Measurements from ENCODE around the gene MBTPS1. TPM values are rescaled to one million over a fixed set of nuclear protein-coding genes. Genes with fewer than 3 reads are reported as not detected.

Gene MBTPS1
- total RNA-seq, 1 donor from 2014 or later: 143 TPM

- Mint-ChIP-seq H3K9me3 (no peaks in the 10 kb centered on the region), H3K27me3 (ENCODE audit: low read depth) (peaks cover 2% of the 10 kb centered on the region), H3K36me3 (peaks cover 22% of the 10 kb centered on the region), H3K27ac (no peak overlapping the region), H3K4me3 (no peak overlapping the region), H3K4me1 (no peaks in the 10 kb centered on the region)
- TF ChIP-seq, protein P1, sequence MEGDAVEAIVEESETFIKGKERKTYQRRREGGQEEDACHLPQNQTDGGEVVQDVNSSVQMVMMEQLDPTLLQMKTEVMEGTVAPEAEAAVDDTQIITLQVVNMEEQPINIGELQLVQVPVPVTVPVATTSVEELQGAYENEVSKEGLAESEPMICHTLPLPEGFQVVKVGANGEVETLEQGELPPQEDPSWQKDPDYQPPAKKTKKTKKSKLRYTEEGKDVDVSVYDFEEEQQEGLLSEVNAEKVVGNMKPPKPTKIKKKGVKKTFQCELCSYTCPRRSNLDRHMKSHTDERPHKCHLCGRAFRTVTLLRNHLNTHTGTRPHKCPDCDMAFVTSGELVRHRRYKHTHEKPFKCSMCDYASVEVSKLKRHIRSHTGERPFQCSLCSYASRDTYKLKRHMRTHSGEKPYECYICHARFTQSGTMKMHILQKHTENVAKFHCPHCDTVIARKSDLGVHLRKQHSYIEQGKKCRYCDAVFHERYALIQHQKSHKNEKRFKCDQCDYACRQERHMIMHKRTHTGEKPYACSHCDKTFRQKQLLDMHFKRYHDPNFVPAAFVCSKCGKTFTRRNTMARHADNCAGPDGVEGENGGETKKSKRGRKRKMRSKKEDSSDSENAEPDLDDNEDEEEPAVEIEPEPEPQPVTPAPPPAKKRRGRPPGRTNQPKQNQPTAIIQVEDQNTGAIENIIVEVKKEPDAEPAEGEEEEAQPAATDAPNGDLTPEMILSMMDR (IDR thresholded peaks at IDR 0.05; ENCODE audit: unreplicated experiment): no peak
- DNase-seq (ENCODE audit: low spot score in 2 of 2, unreplicated experiment in 2 of 2): no peak
Measured at GRCh38 chr16:84049403-84050060, 67.2 kb downstream of the MBTPS1 start.

- Mint-ChIP-seq H3K36me3 (peaks cover 18% of the 10 kb centered on the region), H3K27me3 (ENCODE audit: low read depth) (peaks cover 9% of the 10 kb centered on the region), H3K9me3 (no peaks in the 10 kb centered on the region), H3K4me1 (peaks cover 5% of the 10 kb centered on the region), H3K27ac (no peak overlapping the region), H3K4me3 (no peak overlapping the region)
- TF ChIP-seq, protein P1 (IDR thresholded peaks at IDR 0.05; ENCODE audit: unreplicated experiment): no peak
- no peak for DNase-seq (ENCODE audit: low spot score in 2 of 2, unreplicated experiment in 2 of 2)
Measured at GRCh38 chr16:84048871-84049270, 67.9 kb downstream of the MBTPS1 start.

GRCh38 chr16:84048270-84048669, 68.5 kb downstream of the MBTPS1 start:
- TF ChIP-seq, protein P1 (IDR thresholded peaks at IDR 0.05; ENCODE audit: unreplicated experiment): no peak
- no peaks in the 10 kb centered on the region for H3K9me3 Mint-ChIP-seq
- peaks cover 13% of the 10 kb centered on the region for H3K36me3 Mint-ChIP-seq
- peaks cover 15% of the 10 kb centered on the region for H3K27me3 Mint-ChIP-seq (ENCODE audit: low read depth)
- H3K4me3 Mint-ChIP-seq: no peak overlapping the region
- H3K4me1 Mint-ChIP-seq: peaks cover 11% of the 10 kb centered on the region
- no peak overlapping the region for H3K27ac Mint-ChIP-seq
- no peak for DNase-seq (ENCODE audit: low spot score in 2 of 2, unreplicated experiment in 2 of 2)

GRCh38 chr16:84047626-84048025, 69.1 kb downstream of the MBTPS1 start:
- DNase-seq (ENCODE audit: low spot score in 2 of 2, unreplicated experiment in 2 of 2): no peak
- Mint-ChIP-seq H3K4me3 (no peak overlapping the region), H3K27ac (no peak overlapping the region), H3K9me3 (no peaks in the 10 kb centered on the region), H3K4me1 (peaks cover 16% of the 10 kb centered on the region), H3K36me3 (peaks cover 6% of the 10 kb centered on the region), H3K27me3 (ENCODE audit: low read depth) (peaks cover 20% of the 10 kb centered on the region)
- TF ChIP-seq, protein P1 (IDR thresholded peaks at IDR 0.05; ENCODE audit: unreplicated experiment): no peak

DNA sequence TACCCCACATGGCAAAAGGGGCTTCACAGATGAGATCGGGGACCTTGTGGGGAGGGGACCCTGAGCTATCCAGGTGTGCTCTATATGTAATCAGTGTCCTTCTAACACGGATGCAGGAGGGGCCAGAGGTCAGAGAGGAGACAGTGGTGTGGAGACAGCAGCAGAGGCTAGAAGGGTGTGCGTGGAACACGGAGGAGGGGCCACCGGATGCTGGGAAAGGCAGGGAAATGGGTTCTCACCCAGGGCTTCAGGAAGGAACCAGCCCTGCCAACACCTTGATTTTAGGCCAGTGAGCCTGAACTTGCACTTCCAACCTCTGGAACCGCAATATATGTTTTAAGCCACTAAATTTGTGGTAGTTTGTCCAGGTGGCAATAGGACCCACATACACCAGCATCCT, 69.5 kb downstream of the MBTPS1 start:
- Mint-ChIP-seq H3K9me3 (no peaks in the 10 kb centered on the region), H3K27me3 (ENCODE audit: low read depth) (peaks cover 25% of the 10 kb centered on the region), H3K4me3 (no peak overlapping the region), H3K27ac (no peak overlapping the region), H3K36me3 (peaks cover 2% of the 10 kb centered on the region), H3K4me1 (peaks cover 16% of the 10 kb centered on the region)
- DNase-seq (ENCODE audit: low spot score in 2 of 2, unreplicated experiment in 2 of 2): peak in 1 of 2 experiments; percentile 2
- TF ChIP-seq, protein P1 (IDR thresholded peaks at IDR 0.05; ENCODE audit: unreplicated experiment): no peak

All from mesothelial cell of epicardium (in vitro differentiated cells).